ENCODE measurements around the gene ZNF208. TPM values are rescaled to one million over a fixed set of nuclear protein-coding genes. Genes with fewer than 3 reads are reported as not detected.
"Not testable (repeated sequence)": the region's sequence is repeated elsewhere in the genome, so short reads cannot be mapped to it uniquely, and the experiment has no call there.

The ZNF208 gene
- total and polyA plus RNA-seq, 2 donors = 1.0 to 1.1 TPM

- WGBS = 74% methylated on average over 2 of the region's 2 CpGs
- Histone ChIP-seq H3K4me3 (ENCODE audit: low read depth, low read length) (no peak overlapping the region), H3K36me3 (ENCODE audit: insufficient read depth) (no peaks in the 10 kb centered on the region), H3K4me1 (ENCODE audit: insufficient read depth) (no peaks in the 10 kb centered on the region), H3K27ac (ENCODE audit: low read depth) (no peak overlapping the region)
- no peak for DNase-seq (ENCODE audit: extremely low spot score)
These were observed 100.4 kb downstream of the ZNF208 start for GRCh38 chr19:21910318-21910717.

- Histone ChIP-seq H3K36me3 (ENCODE audit: insufficient read depth) (no peaks in the 10 kb centered on the region), H3K4me1 (ENCODE audit: insufficient read depth) (no peaks in the 10 kb centered on the region), H3K27ac (ENCODE audit: low read depth) (no peak overlapping the region), H3K4me3 (ENCODE audit: low read depth, low read length) (no peak overlapping the region)
- no peak for DNase-seq (ENCODE audit: extremely low spot score)
- WGBS = 90% methylated on average over 3 of the region's 3 CpGs
These were observed 102.7 kb downstream of the ZNF208 start for GRCh38 chr19:21908066-21908465.

GRCh38 chr19:21907516-21907915 lies 103.2 kb downstream of the ZNF208 start:
- Histone ChIP-seq H3K27ac (ENCODE audit: low read depth) (no peak overlapping the region), H3K4me1 (ENCODE audit: insufficient read depth) (no peaks in the 10 kb centered on the region), H3K36me3 (ENCODE audit: insufficient read depth) (no peaks in the 10 kb centered on the region), H3K4me3 (ENCODE audit: low read depth, low read length) (no peak overlapping the region)
- no peak for DNase-seq (ENCODE audit: extremely low spot score)
- 89% methylated on average over 4 of the region's 4 CpGs for WGBS

- H3K4me1 ChIP-seq (ENCODE audit: insufficient read depth) = no peaks in the 10 kb centered on the region
- whole genome bisulfite sequencing = 73% methylated on average over 1 of the region's 1 CpG
- no peak overlapping the region for H3K4me3 ChIP-seq (ENCODE audit: low read depth, low read length)
- no peak overlapping the region for H3K27ac ChIP-seq (ENCODE audit: low read depth)
- no peaks in the 10 kb centered on the region for H3K36me3 ChIP-seq (ENCODE audit: insufficient read depth)
- DNase-seq (ENCODE audit: extremely low spot score) = no peak
These were observed 108.2 kb downstream of the ZNF208 start for GRCh38 chr19:21902571-21902970.

- Histone ChIP-seq H3K36me3 (ENCODE audit: insufficient read depth) (no peaks in the 10 kb centered on the region), H3K4me3 (ENCODE audit: low read depth, low read length) (no peak overlapping the region), H3K27ac (ENCODE audit: low read depth) (no peak overlapping the region), H3K4me1 (ENCODE audit: insufficient read depth) (no peaks in the 10 kb centered on the region)
- no peak for DNase-seq (ENCODE audit: extremely low spot score)
- WGBS = 85% methylated on average over 3 of the region's 3 CpGs
These were observed 108.9 kb downstream of the ZNF208 start for GRCh38 chr19:21901861-21902260.

- H3K36me3 ChIP-seq (ENCODE audit: insufficient read depth) = no peaks in the 10 kb centered on the region
- DNase-seq (ENCODE audit: extremely low spot score) = no peak
- no peak overlapping the region for H3K4me3 ChIP-seq (ENCODE audit: low read depth, low read length)
- no peaks in the 10 kb centered on the region for H3K4me1 ChIP-seq (ENCODE audit: insufficient read depth)
- no peak overlapping the region for H3K27ac ChIP-seq (ENCODE audit: low read depth)
- 87% methylated on average over 1 of the region's 1 CpG for WGBS
These were observed 110.3 kb downstream of the ZNF208 start for GRCh38 chr19:21900401-21900800.

GRCh38 chr19:21891086-21891485 lies 119.7 kb downstream of the ZNF208 start:
- no peak for DNase-seq (ENCODE audit: extremely low spot score)
- no peaks in the 10 kb centered on the region for H3K4me1 ChIP-seq (ENCODE audit: insufficient read depth)
- H3K4me3 ChIP-seq (ENCODE audit: low read depth, low read length) = no peak overlapping the region
- no peaks in the 10 kb centered on the region for H3K36me3 ChIP-seq (ENCODE audit: insufficient read depth)
- WGBS = 90% methylated on average over 1 of the region's 1 CpG
- H3K27ac ChIP-seq (ENCODE audit: low read depth) = no peak overlapping the region

- not testable (repeated sequence) for DNase-seq (ENCODE audit: extremely low spot score); H3K4me3 ChIP-seq (ENCODE audit: low read depth, low read length); H3K4me1 ChIP-seq (ENCODE audit: insufficient read depth); H3K36me3 ChIP-seq (ENCODE audit: insufficient read depth); H3K27ac ChIP-seq (ENCODE audit: low read depth)
- WGBS = 22% methylated on average over 9 of the region's 9 CpGs
These were observed 120.7 kb downstream of the ZNF208 start for GRCh38 chr19:21890017-21890416.

- not testable (repeated sequence) for H3K4me3 ChIP-seq (ENCODE audit: low read depth, low read length); DNase-seq (ENCODE audit: extremely low spot score); H3K4me1 ChIP-seq (ENCODE audit: insufficient read depth); H3K27ac ChIP-seq (ENCODE audit: low read depth); H3K36me3 ChIP-seq (ENCODE audit: insufficient read depth)
- 83% methylated on average over 2 of the region's 2 CpGs for WGBS
These were observed 125.2 kb downstream of the ZNF208 start for GRCh38 chr19:21885516-21885915.

- not testable (repeated sequence) for DNase-seq (ENCODE audit: extremely low spot score); H3K4me1 ChIP-seq (ENCODE audit: insufficient read depth); H3K36me3 ChIP-seq (ENCODE audit: insufficient read depth); H3K4me3 ChIP-seq (ENCODE audit: low read depth, low read length); H3K27ac ChIP-seq (ENCODE audit: low read depth)
- 75% methylated on average over 8 of the region's 8 CpGs for WGBS
These were observed 126.0 kb downstream of the ZNF208 start for GRCh38 chr19:21884786-21885185.

- WGBS = 60% methylated on average over 10 of the region's 10 CpGs
- H3K36me3 ChIP-seq (ENCODE audit: insufficient read depth) = no peaks in the 10 kb centered on the region
These were observed 127.2 kb downstream of the ZNF208 start for GRCh38 chr19:21883516-21883915.

More at GRCh38 chr19:21883516-21883915, 127.2 kb downstream of the ZNF208 start:
- H3K4me3 ChIP-seq (ENCODE audit: low read depth, low read length) = no peak overlapping the region
- DNase-seq (ENCODE audit: extremely low spot score) = no peak
- no peaks in the 10 kb centered on the region for H3K4me1 ChIP-seq (ENCODE audit: insufficient read depth)
- H3K27ac ChIP-seq (ENCODE audit: low read depth) = no peak overlapping the region

Other genes with a start within 250 kb of the ZNF208 start
- 24.0 TPM for gene ZNF100, start 243.4 kb downstream of the ZNF208 start, total RNA-seq
- gene ZNF100, start 243.4 kb downstream of the ZNF208 start, polyA plus RNA-seq = 4.0 TPM
- 50.2 TPM for gene ZNF43, start 174.8 kb downstream of the ZNF208 start, total RNA-seq
- gene ZNF43, start 174.8 kb downstream of the ZNF208 start, polyA plus RNA-seq = 5.0 TPM
- 5.3 TPM for gene ZNF257, start 41.5 kb upstream of the ZNF208 start, total RNA-seq
- gene ZNF257, start 41.5 kb upstream of the ZNF208 start, polyA plus RNA-seq = 1.8 TPM
- 0.21 TPM for gene ZNF676, start 186.0 kb upstream of the ZNF208 start, total RNA-seq
- gene ZNF676, start 186.0 kb upstream of the ZNF208 start, polyA plus RNA-seq = 0.16 TPM

Data from urinary bladder (tissue), 4 donors.